ELF-1 (cell line): ENCODE measurements around the gene XAGE3.
"Not testable (repeated sequence)": the region's sequence is repeated elsewhere in the genome, so short reads cannot be mapped to it uniquely, and the experiment has no call there.

Experiments
- DNase-seq: peaks from one replicate; pipeline ENCODE4 v3.0.0-alpha.2; 2016; ENCODE audit warnings: low read depth, low spot score

XAGE3 gene

GRCh38 chrX:52867610-52868348 is at the start of gene XAGE3:
XAGE3 (minus strand) TSS chrX:52868083; CDS start chrX:52867133, 950 bp downstream.
- DNase-seq, result peak; percentile 5

- not testable (repeated sequence) for DNase-seq
These were observed 46.8 kb upstream of the XAGE3 start for GRCh38 chrX:52914704-52915103.

- DNase-seq, result not testable (repeated sequence)
These were observed 45.8 kb upstream of the XAGE3 start for GRCh38 chrX:52913681-52914080.

- not testable (repeated sequence) for DNase-seq
These were observed 41.6 kb upstream of the XAGE3 start for GRCh38 chrX:52909313-52909969.

GRCh38 chrX:52907900-52908299 is 40.0 kb upstream of the XAGE3 start:
- not testable (repeated sequence) for DNase-seq

- DNase-seq, result not testable (repeated sequence)
These were observed 39.3 kb upstream of the XAGE3 start for GRCh38 chrX:52907137-52907536.

GRCh38 chrX:52906072-52906471 is 38.2 kb upstream of the XAGE3 start:
- DNase-seq, result not testable (repeated sequence)

- DNase-seq, result not testable (repeated sequence)
These were observed 37.6 kb upstream of the XAGE3 start for GRCh38 chrX:52905531-52905930.

- DNase-seq, result not testable (repeated sequence)
These were observed 29.2 kb upstream of the XAGE3 start, which contains the start of gene FAM156B for GRCh38 chrX:52896855-52897709. FAM156B (plus strand) TSS chrX:52897330; CDS start chrX:52907226, 9,896 bp downstream.

GRCh38 chrX:52896438-52896837 is 28.6 kb upstream of the XAGE3 start:
- DNase-seq, result not testable (repeated sequence)

GRCh38 chrX:52888090-52888489 is 20.2 kb upstream of the XAGE3 start:
- not testable (repeated sequence) for DNase-seq

GRCh38 chrX:52887459-52887858 is 19.6 kb upstream of the XAGE3 start:
- not testable (repeated sequence) for DNase-seq

GRCh38 chrX:52876386-52876785 is 8.5 kb upstream of the XAGE3 start:
- DNase-seq, result not testable (repeated sequence)

- peak; percentile 3 for DNase-seq
These were observed 7.6 kb upstream of the XAGE3 start for GRCh38 chrX:52875436-52875835.

- DNase-seq, result no peak
These were observed 6.8 kb upstream of the XAGE3 start for GRCh38 chrX:52874661-52875060.

- DNase-seq, result not testable (repeated sequence)
These were observed 5.9 kb upstream of the XAGE3 start for GRCh38 chrX:52873825-52874224.

- no peak for DNase-seq
These were observed 2.2 kb upstream of the XAGE3 start for GRCh38 chrX:52870046-52870445.

GRCh38 chrX:52865343-52865998 is 2.4 kb downstream of the XAGE3 start:
- no peak for DNase-seq

- DNase-seq, result not testable (repeated sequence)
These were observed 10.8 kb downstream of the XAGE3 start for GRCh38 chrX:52856991-52857525.

GRCh38 chrX:52852110-52852860 is 15.6 kb downstream of the XAGE3 start:
- no peak for DNase-seq
